Measurements from ENCODE around the gene MORN1.

Gene MORN1

GRCh38 chr1:2350501-2350900 is 40.9 kb downstream of the MORN1 start:
- no peak for DNase-seq

GRCh38 chr1:2349806-2350205 is 41.5 kb downstream of the MORN1 start:
- no peak for DNase-seq

GRCh38 chr1:2348346-2349325 is 42.7 kb downstream of the MORN1 start:
- no peak for DNase-seq

DNA sequence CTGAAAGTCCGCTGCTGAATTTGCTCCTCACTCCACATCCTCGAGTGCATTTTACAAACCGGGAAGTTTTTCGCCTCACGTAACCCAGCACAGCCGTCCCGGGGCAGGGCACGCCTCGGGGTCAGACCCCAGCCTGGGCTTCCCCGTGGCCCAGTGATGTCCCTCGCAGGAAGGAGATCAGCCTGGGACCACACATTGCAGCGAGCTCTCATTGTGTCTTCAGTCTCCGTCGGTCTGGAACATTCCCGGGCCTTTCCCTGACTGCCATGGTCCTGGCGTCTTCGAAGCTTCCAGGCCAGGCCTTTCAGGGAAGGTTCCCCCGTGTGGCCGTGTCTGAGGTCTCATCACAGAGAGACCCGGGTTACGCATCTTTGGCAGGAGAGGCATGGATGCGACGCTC is 43.5 kb downstream of the MORN1 start:
- no peak for DNase-seq

DNA sequence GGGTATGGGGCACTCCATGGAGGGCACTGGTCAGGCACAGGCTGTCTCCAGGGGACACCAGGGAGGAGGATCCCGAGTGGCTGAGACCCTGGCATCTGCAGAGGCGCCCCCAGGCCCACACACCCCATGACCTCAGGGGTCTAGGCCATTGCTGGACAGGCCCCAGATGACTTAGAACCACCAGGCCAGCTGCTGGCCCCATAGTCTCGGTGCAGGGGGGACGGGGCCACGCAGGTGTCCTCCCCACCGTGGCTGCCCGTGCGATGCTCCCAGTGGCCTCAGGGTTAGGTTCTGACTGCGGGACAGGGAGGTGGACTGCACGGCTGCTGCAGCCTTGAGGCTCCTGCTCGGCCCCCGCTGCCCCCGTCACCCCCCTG is 44.0 kb downstream of the MORN1 start:
- no peak for DNase-seq

DNA sequence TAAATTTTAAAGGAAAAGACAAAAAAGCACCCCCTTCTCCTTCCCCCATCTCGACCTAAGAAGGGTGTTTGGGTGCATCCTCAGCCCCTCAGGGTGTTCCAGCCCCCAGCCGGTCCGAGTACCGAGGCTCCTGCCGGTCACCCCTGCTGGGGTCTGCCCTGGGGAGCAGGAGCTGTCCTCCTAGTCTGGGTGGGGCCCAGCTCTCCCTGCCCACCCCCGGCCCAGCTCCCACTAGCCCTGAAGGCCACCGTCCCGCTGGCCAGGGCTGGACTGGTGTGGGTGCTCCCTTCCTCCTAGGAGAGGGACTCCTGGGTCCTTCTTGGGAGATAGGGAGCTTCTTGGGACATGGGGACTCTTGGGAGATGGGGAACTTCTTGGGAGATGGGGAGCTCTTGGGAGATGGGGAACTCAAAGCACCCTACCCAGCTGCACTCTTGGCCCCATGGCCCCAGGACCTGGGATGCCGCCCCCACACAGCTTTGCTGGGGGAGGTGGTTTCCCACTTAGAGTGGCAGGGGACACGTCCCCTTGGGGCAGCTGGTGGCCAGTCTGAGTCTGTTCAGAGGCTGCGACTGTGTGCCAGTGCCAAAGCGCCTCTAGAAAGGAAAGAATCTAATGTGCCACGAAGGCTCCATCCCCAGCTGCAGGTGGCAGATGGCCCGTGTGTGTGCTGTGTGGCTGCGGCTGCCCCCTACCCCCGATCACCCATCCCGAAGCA is 44.5 kb downstream of the MORN1 start:
- no peak for DNase-seq

- no peak for DNase-seq
Observed at GRCh38 chr1:2345297-2346075, 45.9 kb downstream of the MORN1 start.

DNA sequence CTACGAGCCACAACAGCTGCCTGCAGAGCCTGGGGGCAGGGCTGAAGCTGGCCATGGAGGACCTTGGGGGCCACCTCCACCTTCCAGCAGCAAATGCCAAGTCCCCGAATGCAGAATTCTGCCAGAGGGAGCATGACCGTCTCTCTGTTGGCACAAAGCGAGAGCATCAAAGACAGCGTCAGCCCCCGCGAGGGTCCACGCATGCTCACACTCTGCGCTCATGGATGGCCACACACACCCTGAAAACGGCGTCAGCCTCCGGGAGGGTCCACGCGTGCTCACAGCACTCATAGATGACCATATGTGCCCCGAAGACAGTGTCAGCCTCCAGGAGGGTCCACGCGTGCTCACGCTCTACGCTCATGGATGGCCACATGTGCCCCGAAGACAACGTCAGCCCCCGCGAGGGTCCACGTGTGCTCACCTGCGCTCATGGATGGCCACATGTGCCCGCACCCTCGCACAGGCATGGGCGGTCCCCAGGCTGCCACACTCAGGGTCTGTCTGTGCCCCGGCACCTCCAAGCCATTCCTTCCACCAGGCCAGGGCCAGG is 46.5 kb downstream of the MORN1 start:
- DNase-seq: no peak

GRCh38 chr1:2344121-2344681 is 47.2 kb downstream of the MORN1 start:
- no peak for DNase-seq

- no peak for DNase-seq
Observed at GRCh38 chr1:2343023-2343935, 48.1 kb downstream of the MORN1 start.

- DNase-seq: no peak
Observed at GRCh38 chr1:2342384-2343022, 48.9 kb downstream of the MORN1 start.

GRCh38 chr1:2341706-2342383 is 49.5 kb downstream of the MORN1 start:
- no peak for DNase-seq

GRCh38 chr1:2340918-2341254 is 50.5 kb downstream of the MORN1 start:
- no peak for DNase-seq

DNA sequence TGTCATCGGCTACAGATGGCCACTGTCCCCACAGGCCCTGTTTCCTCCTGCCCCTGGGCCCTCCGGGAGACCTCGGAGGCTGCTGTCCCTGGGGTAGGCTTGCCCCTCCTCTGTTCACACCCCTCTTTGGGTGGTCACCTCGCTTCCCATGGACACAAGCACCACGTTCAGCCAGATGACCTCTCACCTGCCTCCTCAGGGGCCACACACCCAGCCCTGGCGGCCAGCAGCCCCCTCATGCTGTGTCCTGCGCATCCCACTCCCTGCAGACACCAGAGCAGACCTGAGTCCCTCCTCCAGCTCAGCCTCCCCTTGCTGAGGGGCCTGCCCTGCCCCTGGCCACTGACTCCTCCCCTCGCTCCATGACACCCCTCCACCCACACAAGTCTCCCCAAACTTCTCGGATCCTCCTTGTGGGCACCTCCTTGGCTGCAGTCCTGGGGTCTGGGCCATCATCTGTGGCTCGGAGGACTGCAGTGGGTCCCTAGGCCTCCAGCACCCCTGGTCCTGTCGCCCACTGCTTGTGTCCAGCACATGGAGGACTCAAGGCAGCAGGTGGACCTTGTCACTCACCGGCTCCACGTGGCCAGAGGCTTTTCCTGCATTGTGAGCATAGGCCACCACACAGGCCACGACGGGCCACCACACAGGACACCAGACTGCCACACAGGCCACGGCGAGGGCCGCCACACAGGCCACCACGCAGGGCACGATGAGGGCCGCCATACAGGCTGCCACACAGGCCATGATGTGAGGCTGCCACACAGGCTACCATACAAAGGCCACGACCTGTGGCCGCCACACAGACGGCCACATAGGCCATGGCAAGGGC is 51.1 kb downstream of the MORN1 start:
- no peak for DNase-seq

DNA sequence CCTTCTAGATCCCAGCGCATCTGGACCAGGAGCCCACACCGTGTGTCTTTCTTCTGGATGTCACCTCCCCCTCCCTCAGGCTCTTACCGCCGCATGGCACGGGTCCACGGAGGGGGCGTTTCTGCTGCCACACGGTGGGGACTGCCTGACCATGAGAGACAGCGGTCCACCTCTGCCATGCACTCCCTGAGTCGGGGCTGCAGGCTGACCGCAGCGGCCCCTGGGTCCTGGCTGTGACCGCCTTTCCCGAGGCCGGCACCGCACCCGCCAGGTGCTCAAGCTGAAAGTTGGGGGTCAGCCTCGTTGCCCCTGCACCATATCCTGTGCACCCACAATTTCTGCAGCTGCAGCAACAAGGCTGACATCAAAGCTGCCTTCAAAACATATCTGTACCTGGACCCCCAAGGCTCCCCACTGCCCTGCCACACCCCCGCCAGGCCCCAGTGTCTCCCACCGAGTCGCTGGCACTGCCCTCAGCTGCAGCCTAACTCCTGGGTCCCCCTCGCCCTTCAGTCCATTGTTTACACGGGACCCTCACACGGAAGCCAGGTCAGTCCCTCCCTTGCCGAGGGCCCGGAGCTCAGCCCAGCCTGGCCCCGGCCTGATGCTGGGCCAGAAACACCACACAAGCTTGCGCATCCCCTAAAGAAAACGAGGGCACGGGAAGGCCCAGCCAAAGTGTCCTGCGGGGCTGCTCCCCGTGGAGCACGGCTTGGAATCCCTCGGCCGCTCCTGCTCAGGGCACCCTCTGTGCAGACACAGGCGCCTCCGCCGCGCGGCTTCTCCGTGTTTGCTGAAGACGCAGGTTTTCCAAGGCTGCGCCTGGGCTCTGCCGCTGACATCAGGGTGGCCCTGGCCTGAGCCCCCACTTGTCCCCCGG is 51.9 kb downstream of the MORN1 start:
- no peak for DNase-seq

- no peak for DNase-seq
Observed at GRCh38 chr1:2337501-2337900, 53.9 kb downstream of the MORN1 start.

- DNase-seq: no peak
Observed at GRCh38 chr1:2337081-2337480, 54.3 kb downstream of the MORN1 start.

- no peak for DNase-seq
Observed at GRCh38 chr1:2336499-2336898, 54.9 kb downstream of the MORN1 start.

All from activated CD4-positive, alpha-beta T cell treated with anti-CD3 and anti-CD28 coated beads for 4 hours (primary cell).